Smooth muscle cell (in vitro differentiated cells): ENCODE data around the gene SURF2. TPM values are rescaled to one million over a fixed set of nuclear protein-coding genes. Genes with fewer than 3 reads are reported as not detected.

Source experiments
- DNase-seq: peaks from one replicate; lab custom pipeline; 2025; ENCODE audit not compliant: unreplicated experiment; lab: John Stamatoyannopoulos, UW
- H2AFZ ChIP-seq: fragments of 200-600 bp; sonication (generic); 2 replicates; pipeline ENCODE4 v1.6.0; 2016; ENCODE audit warnings: antibody characterized with exemption, low read depth, mild to moderate bottlenecking
- H3F3A ChIP-seq: fragments of 200-600 bp; sonication (generic); 2 replicates; pipeline ENCODE4 v1.6.0; 2017; ENCODE audit warnings: antibody characterized with exemption, low read depth
- H3K27ac ChIP-seq: fragments of 200-600 bp; sonication (generic); 2 replicates; pipeline ENCODE4 v1.5.1; 2016; ENCODE audit warnings: low read depth, mild to moderate bottlenecking
- H3K27me3 ChIP-seq: fragments of 200-600 bp; sonication (generic); 2 replicates; pipeline ENCODE4 v1.6.1; 2016; ENCODE audit warnings: low read depth, mild to moderate bottlenecking
- H3K36me3 ChIP-seq: fragments of 200-600 bp; sonication (generic); 2 replicates; pipeline ENCODE4 v1.5.1; 2016; ENCODE audit warnings: low read depth
- H3K4me1 ChIP-seq: fragments of 200-600 bp; sonication (generic); 2 replicates; pipeline ENCODE4 v1.5.1; 2016; ENCODE audit warnings: low read depth
- H3K4me2 ChIP-seq: fragments of 200-600 bp; sonication (generic); 2 replicates; pipeline ENCODE4 v1.6.0; 2016; ENCODE audit warnings: mild to moderate bottlenecking
- H3K4me3 ChIP-seq: fragments of 200-600 bp; sonication (generic); 2 replicates; pipeline ENCODE4 v1.5.1; 2016; ENCODE audit warnings: mild to moderate bottlenecking
- H3K79me2 ChIP-seq: fragments of 200-600 bp; sonication (generic); 2 replicates; pipeline ENCODE4 v1.6.0; 2016; ENCODE audit warnings: low read depth, mild to moderate bottlenecking
- H3K9ac ChIP-seq: fragments of 200-600 bp; sonication (generic); 2 replicates; pipeline ENCODE4 v1.6.0; 2016; ENCODE audit warnings: low read depth
- H3K9me3 ChIP-seq: fragments of 200-600 bp; sonication (generic); replicated peaks from 2 replicates; pipeline ENCODE4 v1.5.1; 2016; ENCODE audit warnings: low read depth
- H4K20me1 ChIP-seq: fragments of 200-600 bp; sonication (generic); 2 replicates; pipeline ENCODE4 v1.6.0; 2016; ENCODE audit warnings: low read depth
- WGBS: methylation state at CpG from one replicate; pipeline ENCODE4 v1.1.7; 2016; ENCODE audit warnings: low lambda C conversion rate; 5-methylcytosine and 5-hydroxymethylcytosine counted together
- polyA plus RNA-seq: library from polyadenylated mRNA; unstranded; fragments of >200 nt; fragmentation: Nextera tagmentation; extraction: Ambion mirVana; gene quantifications from 2 replicates; pipeline ENCODE4 v1.2.1, GENCODE V29; 2016
- total RNA-seq: library from RNA; depleted of rRNA; stranded (reverse); fragments of >200 nt; gene quantifications from 2 replicates; pipeline ENCODE4 v1.2.3, GENCODE V29; 2014
- TF ChIP-seq, protein P1 (sequence below): fragments of 200-600 bp; sonication (generic); IDR thresholded peaks from 2 replicates; pipeline ENCODE4 v1.5.1; 2017; ENCODE audit warnings: borderline replicate concordance, mild to moderate bottlenecking, antibody characterized with exemption; ENCODE audit not compliant: insufficient read depth, poor library complexity, severe bottlenecking

Gene SURF2
- total and polyA plus RNA-seq, 2 experiments from 2014 or later = 11.4 to 21.4 TPM

DNA sequence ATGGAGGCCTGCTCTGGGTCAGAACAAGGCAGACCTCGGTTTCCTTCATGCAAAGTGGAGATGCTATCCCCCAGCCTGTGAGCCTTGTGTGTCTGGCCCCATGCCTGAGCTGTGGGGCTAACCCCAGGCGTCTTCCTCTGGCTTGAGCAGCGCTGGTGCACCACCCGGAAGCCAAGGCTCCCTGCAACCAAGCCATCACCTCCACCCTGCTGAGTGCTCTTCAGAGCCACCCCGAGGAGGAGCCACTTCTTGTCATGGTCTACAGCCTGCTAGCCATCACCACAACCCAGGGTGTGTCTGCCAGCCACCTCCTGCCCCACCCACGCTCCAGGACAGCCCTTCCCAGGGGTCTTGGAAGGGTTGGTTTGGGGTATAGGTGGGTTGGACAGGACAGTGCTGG is 45.2 kb downstream of the SURF2 start:
- H3K36me3 ChIP-seq = no peaks in the 10 kb centered on the region
- H3K27ac ChIP-seq = no peak overlapping the region
- H2AFZ ChIP-seq = no peak overlapping the region
- H3K9me3 ChIP-seq = no peaks in the 10 kb centered on the region
- H3K9ac ChIP-seq = no peak overlapping the region
- no peaks in the 10 kb centered on the region for H3K4me1 ChIP-seq
- no peak overlapping the region for H3K4me2 ChIP-seq
- no peaks in the 10 kb centered on the region for H3K79me2 ChIP-seq
- no peak overlapping the region for H3K4me3 ChIP-seq
- TF ChIP-seq, protein P1, sequence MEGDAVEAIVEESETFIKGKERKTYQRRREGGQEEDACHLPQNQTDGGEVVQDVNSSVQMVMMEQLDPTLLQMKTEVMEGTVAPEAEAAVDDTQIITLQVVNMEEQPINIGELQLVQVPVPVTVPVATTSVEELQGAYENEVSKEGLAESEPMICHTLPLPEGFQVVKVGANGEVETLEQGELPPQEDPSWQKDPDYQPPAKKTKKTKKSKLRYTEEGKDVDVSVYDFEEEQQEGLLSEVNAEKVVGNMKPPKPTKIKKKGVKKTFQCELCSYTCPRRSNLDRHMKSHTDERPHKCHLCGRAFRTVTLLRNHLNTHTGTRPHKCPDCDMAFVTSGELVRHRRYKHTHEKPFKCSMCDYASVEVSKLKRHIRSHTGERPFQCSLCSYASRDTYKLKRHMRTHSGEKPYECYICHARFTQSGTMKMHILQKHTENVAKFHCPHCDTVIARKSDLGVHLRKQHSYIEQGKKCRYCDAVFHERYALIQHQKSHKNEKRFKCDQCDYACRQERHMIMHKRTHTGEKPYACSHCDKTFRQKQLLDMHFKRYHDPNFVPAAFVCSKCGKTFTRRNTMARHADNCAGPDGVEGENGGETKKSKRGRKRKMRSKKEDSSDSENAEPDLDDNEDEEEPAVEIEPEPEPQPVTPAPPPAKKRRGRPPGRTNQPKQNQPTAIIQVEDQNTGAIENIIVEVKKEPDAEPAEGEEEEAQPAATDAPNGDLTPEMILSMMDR = no peak
- H3K27me3 ChIP-seq = no peaks in the 10 kb centered on the region
- 94% methylated on average over 6 of the region's 6 CpGs for WGBS
- no peaks in the 10 kb centered on the region for H3F3A ChIP-seq
- no peak for DNase-seq
- peaks cover 10% of the 10 kb centered on the region for H4K20me1 ChIP-seq

DNA sequence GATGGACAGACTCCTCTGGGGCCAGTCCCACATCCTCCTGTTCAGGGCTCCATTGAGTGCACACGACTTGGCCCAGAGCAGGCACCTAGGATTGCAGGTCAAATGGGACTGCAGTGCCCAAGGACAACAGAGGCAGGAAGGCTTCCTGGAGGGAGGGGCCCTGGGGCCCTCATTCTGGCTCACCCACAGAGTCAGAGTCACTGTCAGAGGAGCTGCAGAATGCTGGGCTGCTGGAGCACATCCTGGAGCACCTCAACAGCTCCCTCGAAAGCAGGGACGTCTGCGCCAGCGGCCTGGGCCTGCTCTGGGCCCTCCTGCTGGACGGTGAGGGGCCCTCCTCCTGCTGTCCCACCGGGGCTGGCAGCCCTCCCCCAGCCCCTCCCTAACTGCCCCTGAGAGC is 46.3 kb downstream of the SURF2 start:
- Histone ChIP-seq H2AFZ (no peak overlapping the region), H3K36me3 (no peaks in the 10 kb centered on the region), H3K27ac (no peak overlapping the region), H3K9ac (no peak overlapping the region), H3F3A (no peaks in the 10 kb centered on the region), H3K4me3 (no peak overlapping the region), H3K4me2 (no peak overlapping the region), H3K79me2 (no peaks in the 10 kb centered on the region), H3K4me1 (no peaks in the 10 kb centered on the region), H3K9me3 (no peaks in the 10 kb centered on the region), H3K27me3 (no peaks in the 10 kb centered on the region), H4K20me1 (peaks cover 10% of the 10 kb centered on the region)
- WGBS = 88% methylated on average over 7 of the region's 7 CpGs
- TF ChIP-seq, protein P1 = no peak
- no peak for DNase-seq

DNA sequence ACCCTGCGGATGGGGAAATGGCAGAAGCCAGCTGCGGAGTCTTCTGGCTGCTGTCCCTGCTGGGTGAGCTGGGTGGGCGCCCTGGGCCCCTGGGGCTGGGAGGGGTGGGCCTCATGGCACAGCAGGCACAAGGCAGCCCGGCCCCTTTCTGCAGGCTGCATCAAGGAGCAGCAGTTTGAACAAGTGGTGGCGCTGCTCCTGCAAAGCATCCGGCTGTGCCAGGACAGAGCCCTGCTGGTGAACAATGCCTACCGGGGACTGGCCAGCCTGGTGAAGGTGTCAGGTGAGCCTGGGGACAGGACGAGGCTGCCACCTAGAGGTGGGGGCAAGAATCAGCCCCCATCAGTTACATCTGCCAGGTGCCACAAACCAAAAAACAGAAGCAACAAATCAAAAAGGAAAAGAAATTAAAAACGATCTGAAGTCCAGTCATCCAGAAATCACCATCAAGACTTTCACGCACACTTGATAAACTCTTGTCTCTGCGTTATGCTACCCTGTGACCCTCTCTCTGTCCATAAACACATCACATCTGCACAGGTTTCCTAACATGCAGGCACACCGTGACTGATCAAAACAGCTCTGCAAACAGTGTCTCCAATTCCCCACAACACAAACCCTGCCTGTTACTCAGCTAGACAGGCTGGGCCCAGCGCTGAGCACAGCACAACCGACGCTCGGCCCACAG is 47.6 kb downstream of the SURF2 start:
- H3K36me3 ChIP-seq = no peaks in the 10 kb centered on the region
- H4K20me1 ChIP-seq = peaks cover 10% of the 10 kb centered on the region
- 88% methylated on average over 16 of the region's 16 CpGs for WGBS
- no peaks in the 10 kb centered on the region for H3K79me2 ChIP-seq
- no peaks in the 10 kb centered on the region for H3K9me3 ChIP-seq
- no peak overlapping the region for H3K4me2 ChIP-seq
- no peak overlapping the region for H2AFZ ChIP-seq
- DNase-seq = no peak
- no peak overlapping the region for H3K9ac ChIP-seq
- no peaks in the 10 kb centered on the region for H3K27me3 ChIP-seq
- TF ChIP-seq, protein P1 = peak; percentile 44
- H3F3A ChIP-seq = no peaks in the 10 kb centered on the region
- no peak overlapping the region for H3K27ac ChIP-seq
- H3K4me1 ChIP-seq = no peaks in the 10 kb centered on the region
- no peak overlapping the region for H3K4me3 ChIP-seq

DNA sequence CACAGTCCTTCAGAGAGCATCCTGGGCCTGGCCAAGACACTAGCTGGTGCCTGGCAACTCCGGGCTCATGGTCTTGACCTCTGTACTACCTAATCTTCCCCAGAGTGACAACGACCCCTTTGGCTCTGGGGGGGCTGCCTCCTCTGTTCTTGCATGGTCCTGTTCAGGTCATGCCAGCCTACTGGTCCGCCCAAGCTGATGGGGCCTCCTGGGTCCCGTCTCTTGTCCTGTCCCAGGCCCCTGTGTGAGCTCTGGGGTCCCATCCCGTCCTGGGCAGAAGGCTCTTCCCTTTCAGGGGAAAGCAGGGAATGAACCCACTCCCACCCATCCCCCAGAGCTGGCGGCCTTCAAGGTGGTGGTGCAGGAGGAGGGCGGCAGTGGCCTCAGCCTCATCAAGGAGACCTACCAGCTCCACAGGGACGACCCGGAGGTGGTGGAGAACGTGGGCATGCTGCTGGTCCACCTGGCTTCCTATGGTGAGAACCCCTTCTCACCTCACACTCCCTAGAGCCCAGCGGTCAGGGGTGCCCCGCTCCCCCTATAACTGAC is 48.2 kb downstream of the SURF2 start:
- H3K36me3 ChIP-seq = no peaks in the 10 kb centered on the region
- peaks cover 10% of the 10 kb centered on the region for H4K20me1 ChIP-seq
- H3K27ac ChIP-seq = no peak overlapping the region
- H3K4me3 ChIP-seq = no peak overlapping the region
- TF ChIP-seq, protein P1 = no peak
- H3F3A ChIP-seq = no peaks in the 10 kb centered on the region
- H3K9ac ChIP-seq = no peak overlapping the region
- no peak overlapping the region for H3K4me2 ChIP-seq
- no peaks in the 10 kb centered on the region for H3K79me2 ChIP-seq
- H2AFZ ChIP-seq = no peak overlapping the region
- no peaks in the 10 kb centered on the region for H3K27me3 ChIP-seq
- no peaks in the 10 kb centered on the region for H3K9me3 ChIP-seq
- H3K4me1 ChIP-seq = no peaks in the 10 kb centered on the region
- no peak for DNase-seq
- WGBS = 98% methylated on average over 12 of the region's 12 CpGs
